B cell (primary cell): ENCODE measurements around the gene S100A16. TPM values are rescaled to one million over a fixed set of nuclear protein-coding genes. Genes with fewer than 3 reads are reported as not detected.
"Not testable (repeated sequence)": the region's sequence is repeated elsewhere in the genome, so short reads cannot be mapped to it uniquely, and the experiment has no call there.

ENCODE experiments used
- ATAC-seq: fragments of 200-7000 bp; cut with Tn5 transposase; one replicate; pipeline ENCODE4 v1.10.0; 2021; ENCODE audit warnings: low read depth, mild to moderate bottlenecking, moderate number of reproducible peaks, moderate library complexity
- CTCF ChIA-PET: fragments of 350-600 bp; sonication (Branson Sonifier 250); formaldehyde crosslinking; loops from one replicate; lab custom pipeline; 2021; ENCODE audit warnings: antibody characterized with exemption, inconsistent platforms; lab: Charles Lee
- POLR2A ChIA-PET: fragments of 350-600 bp; sonication (Branson Sonifier 250); formaldehyde crosslinking; loops from one replicate; lab custom pipeline; 2021; ENCODE audit warnings: antibody characterized with exemption; lab: Charles Lee
- DNase-seq: peaks from one replicate; pipeline ENCODE4 v3.0.0; 2013
- H2AFZ ChIP-seq: 2 replicates; pipeline ENCODE4 v1.6.1; 2012; ENCODE audit warnings: mild to moderate bottlenecking, low read depth, low read length; ENCODE audit not compliant: insufficient read depth, poor library complexity, severe bottlenecking
- H3K27ac ChIP-seq, 2 donors: 1 replicate in 1 of 2; 2 replicates in 1 of 2; pipeline ENCODE4 v1.5.1; 2012 to 2013; ENCODE audit warnings: low read length in 2 of 2, mild to moderate bottlenecking in 2 of 2, moderate library complexity in 1 of 2
- H3K27me3 ChIP-seq, 4 experiments: fragments of 200-600 bp in 1 of 4; sonication (generic) in 1 of 4; replicated peaks in 1 of 4; 1 replicate in 2 of 4; 2 replicates in 2 of 4; pipeline versions ENCODE4 v1.6.1 to v1.7.0; 2013 to 2016; ENCODE audit warnings: low read length in 3 of 4, mild to moderate bottlenecking in 2 of 4, mixed read lengths in 1 of 4, moderate library complexity in 1 of 4; ENCODE audit not compliant: insufficient read depth in 4 of 4, control insufficient read depth in 3 of 4; ENCODE audit errors: control extremely low read depth in 1 of 4
- H3K36me3 ChIP-seq, 2 experiments: replicated peaks in 1 of 2; 1 replicate in 1 of 2; 2 replicates in 1 of 2; pipeline versions ENCODE4 v1.6.1 to v1.7.1; 2013; ENCODE audit warnings: low read length in 1 of 2; ENCODE audit not compliant: insufficient read depth in 2 of 2, control insufficient read depth in 1 of 2; ENCODE audit errors: control extremely low read depth in 1 of 2, extremely low read depth in 1 of 2
- H3K4me1 ChIP-seq, 2 donors: fragments of 200-600 bp in 1 of 2; sonication (generic) in 1 of 2; 1 replicate in 1 of 2; 2 replicates in 1 of 2; pipeline versions ENCODE4 v1.5.1 to v1.6.1; 2013 to 2017; ENCODE audit warnings: low read length in 2 of 2; ENCODE audit not compliant: control insufficient read depth in 2 of 2, insufficient read depth in 2 of 2
- H3K4me2 ChIP-seq: replicated peaks from 2 replicates; pipeline ENCODE3; 2012; ENCODE audit warnings: mild to moderate bottlenecking, low read depth, low read length; ENCODE audit not compliant: poor library complexity, severe bottlenecking
- H3K4me3 ChIP-seq, 5 experiments: fragments of 200-600 bp in 1 of 5; sonication (generic) in 1 of 5; 1 replicate in 3 of 5; 2 replicates in 2 of 5; pipeline versions ENCODE4 v1.5.1 to v1.7.0; 2011 to 2016; ENCODE audit warnings: low read length in 4 of 5, mild to moderate bottlenecking in 4 of 5, low read depth in 2 of 5, control low read depth in 1 of 5, moderate library complexity in 1 of 5; ENCODE audit not compliant: insufficient read depth in 1 of 5; ENCODE audit errors: control extremely low read depth in 1 of 5, extremely low read depth in 1 of 5
- H3K79me2 ChIP-seq: fragments of 200-600 bp; sonication (generic); one replicate; pipeline ENCODE4 v1.6.0; 2016; ENCODE audit warnings: low read length; ENCODE audit not compliant: control insufficient read depth, insufficient read depth
- H3K9ac ChIP-seq: fragments of 200-600 bp; sonication (generic); 2 replicates; pipeline ENCODE4 v1.6.1; 2017; ENCODE audit warnings: mild to moderate bottlenecking, low read length, moderate library complexity
- H3K9me3 ChIP-seq, 3 donors: one replicate each; pipeline versions ENCODE4 v1.6.1 to v1.7.1; 2013; ENCODE audit warnings: low read length in 2 of 3; ENCODE audit not compliant: control insufficient read depth in 2 of 3, insufficient read depth in 1 of 3; ENCODE audit errors: control extremely low read depth in 1 of 3
- H4K20me1 ChIP-seq: 2 replicates; pipeline ENCODE4 v1.6.0; 2012; ENCODE audit warnings: mild to moderate bottlenecking, low read length; ENCODE audit not compliant: insufficient read depth, control insufficient read depth, poor library complexity, severe bottlenecking
- H3K27ac Mint-ChIP-seq: one replicate; pipeline ENCODE4 v1.8.0; 2021; ENCODE audit warnings: mixed read lengths
- H3K27me3 Mint-ChIP-seq: one replicate; pipeline ENCODE4 v1.8.0; 2021; ENCODE audit warnings: mixed read lengths
- H3K4me1 Mint-ChIP-seq: one replicate; pipeline ENCODE4 v1.8.0; 2021; ENCODE audit warnings: mixed read lengths
- H3K4me3 Mint-ChIP-seq: one replicate; pipeline ENCODE4 v1.8.0; 2021; ENCODE audit warnings: mixed read lengths
- H3K9me3 Mint-ChIP-seq: one replicate; pipeline ENCODE4 v1.8.0; 2022; ENCODE audit warnings: mixed read lengths; ENCODE audit not compliant: insufficient read depth
- CTCF ChIP-seq: fragments of 200-600 bp; IDR thresholded peaks from one replicate; pipeline ENCODE4 v1.8.0; 2022; ENCODE audit warnings: antibody characterized with exemption, mild to moderate bottlenecking
- EZH2 ChIP-seq: IDR thresholded peaks from 2 replicates; pipeline ENCODE4 v1.6.1; 2012; ENCODE audit warnings: borderline replicate concordance, low read depth, mild to moderate bottlenecking, moderate library complexity, low read length; ENCODE audit not compliant: insufficient read depth, poor library complexity, severe bottlenecking
- WGBS: methylation state at CpG from one replicate; pipeline ENCODE4 v1.1.5; 2013; ENCODE audit warnings: missing lambda C conversion rate; ENCODE audit not compliant: insufficient coverage; 5-methylcytosine and 5-hydroxymethylcytosine counted together
- intact Hi-C: fragments of 100-400 bp; cut with micrococcal nuclease; formaldehyde crosslinking; loops from one replicate; pipeline ENCODE4 v1.10.0; 2022
- polyA plus RNA-seq: library from polyadenylated mRNA; depleted of rRNA; stranded (reverse); fragments of >200 nt; gene quantifications from 2 replicates; pipeline ENCODE4 v1.2.3, GENCODE V29; 2012
- total RNA-seq, 2 donors: library from RNA; stranded (reverse); fragments of 120-200 nt in 1 of 2; gene quantifications; 1 replicate in 1 of 2; 2 replicates in 1 of 2; pipeline versions ENCODE4 v1.2.3 to v1.2.4, GENCODE V29; 2013 to 2022

S100A16 gene
- total and polyA plus RNA-seq, 2 donors (not counting 1 experiment from before 2014, with no cell fraction given) = not detected

- no peaks in the 10 kb centered on the region for H4K20me1 ChIP-seq
- ChIA-PET CTCF (interaction anchor here (1.0 to 2.8 kb wide), 6 partner anchors 8 to 68 kb away, joined by 3 to 14 read pairs (median 4); partner anchors contain the start of gene S100A5), POLR2A (interaction anchor here (0.9 to 1.2 kb wide), 2 partner anchors 24 to 29 kb away, joined by 3 read pairs; partner anchors contain the start of gene S100A5)
- H3K27me3 Mint-ChIP-seq = no peaks in the 10 kb centered on the region
- DNase-seq = no peak
- no peak overlapping the region for H3K4me3 Mint-ChIP-seq
- no peak overlapping the region for H3K9ac ChIP-seq
- peaks cover 0 to 2% (median 0%) of the 10 kb centered on the region in 4 experiments for H3K27me3 ChIP-seq
- TF ChIP-seq CTCF = no peak
- H3K4me2 ChIP-seq = no peak overlapping the region
- H3K27ac Mint-ChIP-seq = no peak overlapping the region
- no peak overlapping the region for H2AFZ ChIP-seq
- no peaks in the 10 kb centered on the region for H3K36me3 ChIP-seq
- 100% methylated on average over 5 of the region's 7 CpGs for WGBS
- ATAC-seq = no peak
- H3K27ac ChIP-seq = no peak overlapping the region
- H3K4me1 ChIP-seq = peaks cover 12 to 28% of the 10 kb centered on the region in 2 donors
- no peaks in the 10 kb centered on the region for H3K9me3 ChIP-seq
- peaks cover 28% of the 10 kb centered on the region for H3K4me1 Mint-ChIP-seq
- H3K79me2 ChIP-seq = no peaks in the 10 kb centered on the region
- H3K9me3 Mint-ChIP-seq = no peaks in the 10 kb centered on the region
- no peak overlapping the region for H3K4me3 ChIP-seq
- intact Hi-C loops = loop anchor here (2.0 kb wide), 1 partner anchor 19 kb away; the partner anchor contains the start of gene S100A4
Measured at GRCh38 chr1:153563991-153564390, 48.9 kb downstream of the S100A16 start.

- H3K9me3 Mint-ChIP-seq = no peaks in the 10 kb centered on the region
- Histone ChIP-seq H3K4me1 (peaks cover 12 to 24% of the 10 kb centered on the region in 2 donors), H3K4me2 (no peak overlapping the region), H2AFZ (no peak overlapping the region), H3K9me3 (no peaks in the 10 kb centered on the region), H3K36me3 (no peaks in the 10 kb centered on the region), H3K9ac (no peak overlapping the region), H3K27ac (no peak overlapping the region), H3K4me3 (no peak overlapping the region), H4K20me1 (no peaks in the 10 kb centered on the region), H3K27me3 (no peaks in the 10 kb centered on the region), H3K79me2 (no peaks in the 10 kb centered on the region)
- no peak overlapping the region for H3K4me3 Mint-ChIP-seq
- H3K27ac Mint-ChIP-seq = no peak overlapping the region
- ATAC-seq (no peak), DNase-seq (no peak)
- H3K4me1 Mint-ChIP-seq = peaks cover 24% of the 10 kb centered on the region
- POLR2A ChIA-PET = interaction anchor here (0.9 to 1.2 kb wide), 2 partner anchors 23 to 28 kb away, joined by 3 read pairs; partner anchors contain the start of gene S100A5
- TF ChIP-seq CTCF (no peak), EZH2 (no peak)
- 97% methylated on average over 4 of the region's 6 CpGs for WGBS
- intact Hi-C loops = no loop called here
- CTCF ChIA-PET = interaction anchor here (1.3 to 2.2 kb wide), 5 partner anchors 9 to 68 kb away, joined by 3 to 14 read pairs (median 4); no protein-coding TSS in a partner anchor
- H3K27me3 Mint-ChIP-seq = no peaks in the 10 kb centered on the region
Measured at GRCh38 chr1:153563483-153563901, 49.4 kb downstream of the S100A16 start.

- H3K4me3 Mint-ChIP-seq, ATAC-seq, H3K36me3 ChIP-seq, H3K9me3 Mint-ChIP-seq, DNase-seq, H4K20me1 ChIP-seq, H3K79me2 ChIP-seq, H2AFZ ChIP-seq, H3K27ac Mint-ChIP-seq, POLR2A ChIA-PET, H3K9ac ChIP-seq, H3K27me3 Mint-ChIP-seq, H3K27ac ChIP-seq, H3K4me2 ChIP-seq, H3K27me3 ChIP-seq, intact Hi-C loops, H3K9me3 ChIP-seq, H3K4me3 ChIP-seq: not testable (repeated sequence)
- peaks cover 17% of the 10 kb centered on the region for H3K4me1 Mint-ChIP-seq
- CTCF ChIA-PET = interaction anchor here (1.0 to 2.0 kb wide), 6 partner anchors 10 to 66 kb away, joined by 3 to 5 read pairs (median 4); partner anchors contain the start of gene S100A6
- peaks cover 12 to 19% of the 10 kb centered on the region in 2 donors for H3K4me1 ChIP-seq
- 71% methylated on average over 1 of the region's 3 CpGs for WGBS
Measured at GRCh38 chr1:153562021-153562420, 50.9 kb downstream of the S100A16 start.
